B cell (primary cell): ENCODE results near the gene ATAD3C. TPM values are rescaled to one million over a fixed set of nuclear protein-coding genes. Genes with fewer than 3 reads are reported as not detected.

ENCODE experiments used
- ATAC-seq: fragments of 200-7000 bp; cut with Tn5 transposase; one replicate; pipeline ENCODE4 v1.10.0; 2021; ENCODE audit warnings: low read depth, mild to moderate bottlenecking, moderate number of reproducible peaks, moderate library complexity
- CTCF ChIA-PET: fragments of 350-600 bp; sonication (Branson Sonifier 250); formaldehyde crosslinking; loops from one replicate; lab custom pipeline; 2021; ENCODE audit warnings: antibody characterized with exemption, inconsistent platforms; lab: Charles Lee
- POLR2A ChIA-PET: fragments of 350-600 bp; sonication (Branson Sonifier 250); formaldehyde crosslinking; loops from one replicate; lab custom pipeline; 2021; ENCODE audit warnings: antibody characterized with exemption; lab: Charles Lee
- DNase-seq: peaks from one replicate; pipeline ENCODE4 v3.0.0; 2013
- H2AFZ ChIP-seq: 2 replicates; pipeline ENCODE4 v1.6.1; 2012; ENCODE audit warnings: mild to moderate bottlenecking, low read depth, low read length; ENCODE audit not compliant: insufficient read depth, poor library complexity, severe bottlenecking
- H3K27ac ChIP-seq, 2 donors: 1 replicate in 1 of 2; 2 replicates in 1 of 2; pipeline ENCODE4 v1.5.1; 2012 to 2013; ENCODE audit warnings: low read length in 2 of 2, mild to moderate bottlenecking in 2 of 2, moderate library complexity in 1 of 2
- H3K27me3 ChIP-seq, 4 experiments: fragments of 200-600 bp in 1 of 4; sonication (generic) in 1 of 4; replicated peaks in 1 of 4; 1 replicate in 2 of 4; 2 replicates in 2 of 4; pipeline versions ENCODE4 v1.6.1 to v1.7.0; 2013 to 2016; ENCODE audit warnings: low read length in 3 of 4, mild to moderate bottlenecking in 2 of 4, mixed read lengths in 1 of 4, moderate library complexity in 1 of 4; ENCODE audit not compliant: insufficient read depth in 4 of 4, control insufficient read depth in 3 of 4; ENCODE audit errors: control extremely low read depth in 1 of 4
- H3K36me3 ChIP-seq, 2 experiments: replicated peaks in 1 of 2; 1 replicate in 1 of 2; 2 replicates in 1 of 2; pipeline versions ENCODE4 v1.6.1 to v1.7.1; 2013; ENCODE audit warnings: low read length in 1 of 2; ENCODE audit not compliant: insufficient read depth in 2 of 2, control insufficient read depth in 1 of 2; ENCODE audit errors: control extremely low read depth in 1 of 2, extremely low read depth in 1 of 2
- H3K4me1 ChIP-seq, 2 donors: fragments of 200-600 bp in 1 of 2; sonication (generic) in 1 of 2; 1 replicate in 1 of 2; 2 replicates in 1 of 2; pipeline versions ENCODE4 v1.5.1 to v1.6.1; 2013 to 2017; ENCODE audit warnings: low read length in 2 of 2; ENCODE audit not compliant: control insufficient read depth in 2 of 2, insufficient read depth in 2 of 2
- H3K4me2 ChIP-seq: replicated peaks from 2 replicates; pipeline ENCODE3; 2012; ENCODE audit warnings: mild to moderate bottlenecking, low read depth, low read length; ENCODE audit not compliant: poor library complexity, severe bottlenecking
- H3K4me3 ChIP-seq, 5 experiments: fragments of 200-600 bp in 1 of 5; sonication (generic) in 1 of 5; 1 replicate in 3 of 5; 2 replicates in 2 of 5; pipeline versions ENCODE4 v1.5.1 to v1.7.0; 2011 to 2016; ENCODE audit warnings: low read length in 4 of 5, mild to moderate bottlenecking in 4 of 5, low read depth in 2 of 5, control low read depth in 1 of 5, moderate library complexity in 1 of 5; ENCODE audit not compliant: insufficient read depth in 1 of 5; ENCODE audit errors: control extremely low read depth in 1 of 5, extremely low read depth in 1 of 5
- H3K79me2 ChIP-seq: fragments of 200-600 bp; sonication (generic); one replicate; pipeline ENCODE4 v1.6.0; 2016; ENCODE audit warnings: low read length; ENCODE audit not compliant: control insufficient read depth, insufficient read depth
- H3K9ac ChIP-seq: fragments of 200-600 bp; sonication (generic); 2 replicates; pipeline ENCODE4 v1.6.1; 2017; ENCODE audit warnings: mild to moderate bottlenecking, low read length, moderate library complexity
- H3K9me3 ChIP-seq, 3 donors: one replicate each; pipeline versions ENCODE4 v1.6.1 to v1.7.1; 2013; ENCODE audit warnings: low read length in 2 of 3; ENCODE audit not compliant: control insufficient read depth in 2 of 3, insufficient read depth in 1 of 3; ENCODE audit errors: control extremely low read depth in 1 of 3
- H4K20me1 ChIP-seq: 2 replicates; pipeline ENCODE4 v1.6.0; 2012; ENCODE audit warnings: mild to moderate bottlenecking, low read length; ENCODE audit not compliant: insufficient read depth, control insufficient read depth, poor library complexity, severe bottlenecking
- H3K27ac Mint-ChIP-seq: one replicate; pipeline ENCODE4 v1.8.0; 2021; ENCODE audit warnings: mixed read lengths
- H3K27me3 Mint-ChIP-seq: one replicate; pipeline ENCODE4 v1.8.0; 2021; ENCODE audit warnings: mixed read lengths
- H3K4me1 Mint-ChIP-seq: one replicate; pipeline ENCODE4 v1.8.0; 2021; ENCODE audit warnings: mixed read lengths
- H3K4me3 Mint-ChIP-seq: one replicate; pipeline ENCODE4 v1.8.0; 2021; ENCODE audit warnings: mixed read lengths
- H3K9me3 Mint-ChIP-seq: one replicate; pipeline ENCODE4 v1.8.0; 2022; ENCODE audit warnings: mixed read lengths; ENCODE audit not compliant: insufficient read depth
- EZH2 ChIP-seq: IDR thresholded peaks from 2 replicates; pipeline ENCODE4 v1.6.1; 2012; ENCODE audit warnings: borderline replicate concordance, low read depth, mild to moderate bottlenecking, moderate library complexity, low read length; ENCODE audit not compliant: insufficient read depth, poor library complexity, severe bottlenecking
- WGBS: methylation state at CpG from one replicate; pipeline ENCODE4 v1.1.5; 2013; ENCODE audit warnings: missing lambda C conversion rate; ENCODE audit not compliant: insufficient coverage; 5-methylcytosine and 5-hydroxymethylcytosine counted together
- intact Hi-C: fragments of 100-400 bp; cut with micrococcal nuclease; formaldehyde crosslinking; loops from one replicate; pipeline ENCODE4 v1.10.0; 2022
- polyA plus RNA-seq: library from polyadenylated mRNA; depleted of rRNA; stranded (reverse); fragments of >200 nt; gene quantifications from 2 replicates; pipeline ENCODE4 v1.2.3, GENCODE V29; 2012
- total RNA-seq, 2 donors: library from RNA; stranded (reverse); fragments of 120-200 nt in 1 of 2; gene quantifications; 1 replicate in 1 of 2; 2 replicates in 1 of 2; pipeline versions ENCODE4 v1.2.3 to v1.2.4, GENCODE V29; 2013 to 2022
- TF ChIP-seq, protein P1 (sequence below): fragments of 200-600 bp; IDR thresholded peaks from one replicate; pipeline ENCODE4 v1.8.0; 2022; ENCODE audit warnings: antibody characterized with exemption, mild to moderate bottlenecking

Gene ATAD3C
- total and polyA plus RNA-seq, 2 donors (not counting 1 experiment from before 2014, with no cell fraction given) = 0.20 to 1.1 TPM

DNA sequence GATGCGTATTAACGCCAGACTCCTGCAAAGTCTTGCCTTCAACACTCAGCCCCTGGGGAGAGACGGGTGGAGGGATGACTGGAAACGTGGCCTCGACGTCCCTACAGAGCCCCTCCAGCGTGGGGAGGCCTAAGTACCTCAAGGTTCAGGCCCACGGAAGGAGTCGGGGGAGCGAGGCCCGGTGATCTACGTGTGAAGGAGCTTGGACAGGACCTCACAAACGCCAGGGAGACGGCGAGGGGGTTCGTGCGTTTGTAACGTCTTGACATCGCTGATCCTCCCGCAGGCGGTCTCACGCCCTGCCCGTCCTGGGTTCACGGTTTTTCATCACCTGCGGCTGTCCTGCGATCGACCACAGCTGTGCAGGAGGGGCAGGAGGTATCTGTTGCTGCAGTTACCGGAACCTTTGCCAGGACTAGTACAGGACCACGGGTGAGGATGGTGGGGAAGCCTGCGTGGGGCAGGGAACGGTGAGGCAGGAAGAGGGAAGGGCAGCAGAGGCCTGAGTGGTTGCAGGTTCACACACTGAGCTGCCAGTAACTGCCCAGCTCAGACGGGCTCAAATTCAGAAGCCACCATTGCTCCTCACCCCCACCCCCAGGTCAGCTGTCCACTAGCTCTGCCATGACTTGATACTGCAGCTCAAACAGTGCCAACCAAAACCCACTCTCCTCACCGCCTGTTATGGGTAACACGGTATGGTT, 49.5 kb upstream of the ATAD3C start:
- intact Hi-C loops = loop anchor here (1.0 kb wide), 3 partner anchors 7 to 215 kb away; partner anchors contain the start of genes AURKAIP1, MIB2 and MRPL20
- CTCF ChIA-PET = interaction anchor here (0.8 to 2.3 kb wide), 4 partner anchors 8 to 28 kb away, joined by 3 to 12 read pairs (median 6); partner anchors contain the start of genes AURKAIP1 and MRPL20
- H3K36me3 ChIP-seq = peaks cover 0 to 47% of the 10 kb centered on the region in 2 experiments
- H3K4me1 ChIP-seq = peaks cover 23 to 29% of the 10 kb centered on the region in 2 donors
- ATAC-seq = no peak
- peak overlapping the region; percentile 91 for H3K4me2 ChIP-seq
- H3K27ac ChIP-seq = peak overlapping the region; percentile 59 to 85
- H3K9me3 ChIP-seq = no peaks in the 10 kb centered on the region
- Mint-ChIP-seq H3K4me1 (peaks cover 47% of the 10 kb centered on the region), H3K27me3 (no peaks in the 10 kb centered on the region), H3K27ac (peak overlapping the region; percentile 91), H3K4me3 (peak overlapping the region; percentile 94), H3K9me3 (no peaks in the 10 kb centered on the region)
- H2AFZ ChIP-seq = peak overlapping the region; percentile 70
- H3K79me2 ChIP-seq = peaks cover 58% of the 10 kb centered on the region
- DNase-seq = no peak
- POLR2A ChIA-PET = interaction anchor here (2.0 kb wide), 1 partner anchor 25 kb away, joined by 23 read pairs; the partner anchor contains the start of gene AURKAIP1
- H3K9ac ChIP-seq = peak overlapping the region; percentile 90
- no peaks in the 10 kb centered on the region for H3K27me3 ChIP-seq
- WGBS = 3% methylated on average over 32 of the region's 34 CpGs
- peaks cover 18% of the 10 kb centered on the region for H4K20me1 ChIP-seq
- peak overlapping the region; percentile 67 to 96 (median 92) for H3K4me3 ChIP-seq
- TF ChIP-seq, protein P1, sequence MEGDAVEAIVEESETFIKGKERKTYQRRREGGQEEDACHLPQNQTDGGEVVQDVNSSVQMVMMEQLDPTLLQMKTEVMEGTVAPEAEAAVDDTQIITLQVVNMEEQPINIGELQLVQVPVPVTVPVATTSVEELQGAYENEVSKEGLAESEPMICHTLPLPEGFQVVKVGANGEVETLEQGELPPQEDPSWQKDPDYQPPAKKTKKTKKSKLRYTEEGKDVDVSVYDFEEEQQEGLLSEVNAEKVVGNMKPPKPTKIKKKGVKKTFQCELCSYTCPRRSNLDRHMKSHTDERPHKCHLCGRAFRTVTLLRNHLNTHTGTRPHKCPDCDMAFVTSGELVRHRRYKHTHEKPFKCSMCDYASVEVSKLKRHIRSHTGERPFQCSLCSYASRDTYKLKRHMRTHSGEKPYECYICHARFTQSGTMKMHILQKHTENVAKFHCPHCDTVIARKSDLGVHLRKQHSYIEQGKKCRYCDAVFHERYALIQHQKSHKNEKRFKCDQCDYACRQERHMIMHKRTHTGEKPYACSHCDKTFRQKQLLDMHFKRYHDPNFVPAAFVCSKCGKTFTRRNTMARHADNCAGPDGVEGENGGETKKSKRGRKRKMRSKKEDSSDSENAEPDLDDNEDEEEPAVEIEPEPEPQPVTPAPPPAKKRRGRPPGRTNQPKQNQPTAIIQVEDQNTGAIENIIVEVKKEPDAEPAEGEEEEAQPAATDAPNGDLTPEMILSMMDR = no peak
- TF ChIP-seq EZH2 = no peak
